Keratinocyte (primary cell): Measurements from ENCODE around the gene LRBA. TPM values are rescaled to one million over a fixed set of nuclear protein-coding genes. Genes with fewer than 3 reads are reported as not detected.

Source experiments
- DNase-seq: peaks from one replicate; pipeline ENCODE4 v3.0.0-alpha.2; 2011; ENCODE audit warnings: low read depth, missing footprints, low spot score
- FAIRE-seq: peaks from 2 replicates; lab custom pipeline; 2011; peaks lifted over from hg19 to GRCh38; lab: Jason Lieb, UNC
- H2AFZ ChIP-seq: 2 replicates; pipeline ENCODE4 v1.6.0; 2012; ENCODE audit warnings: low read length, control low read depth, inconsistent platforms; ENCODE audit not compliant: control insufficient read depth
- H3K27ac ChIP-seq: 2 replicates; pipeline ENCODE4 v1.5.1; 2011; ENCODE audit warnings: low read length; ENCODE audit not compliant: control insufficient read depth, insufficient read depth
- H3K27me3 ChIP-seq: 3 replicates; pipeline ENCODE4 v1.6.0; 2011; ENCODE audit warnings: low read length; ENCODE audit not compliant: control insufficient read depth, insufficient read depth; ENCODE audit errors: extremely low read depth
- H3K36me3 ChIP-seq, 2 experiments: 2 replicates in 1 of 2; 3 replicates in 1 of 2; pipeline ENCODE4 v1.5.1; 2011; ENCODE audit warnings: low read length in 2 of 2, mild to moderate bottlenecking in 1 of 2; ENCODE audit not compliant: control insufficient read depth in 2 of 2, insufficient read depth in 2 of 2; ENCODE audit errors: extremely low read depth in 1 of 2
- H3K4me1 ChIP-seq: 3 replicates; pipeline ENCODE4 v1.5.1; 2011; ENCODE audit warnings: low read length; ENCODE audit not compliant: control insufficient read depth, insufficient read depth; ENCODE audit errors: extremely low read depth
- H3K4me2 ChIP-seq: 3 replicates; pipeline ENCODE4 v1.6.0; 2011; ENCODE audit warnings: low read depth, low read length; ENCODE audit not compliant: control insufficient read depth, insufficient read depth; ENCODE audit errors: extremely low read depth
- H3K4me3 ChIP-seq, 3 experiments: fragments of 200-600 bp in 1 of 3; sonication (generic) in 1 of 3; 2 replicates in 2 of 3; 3 replicates in 1 of 3; pipeline ENCODE4 v1.5.1; 2011 to 2016; ENCODE audit warnings: low read length in 3 of 3, mild to moderate bottlenecking in 3 of 3, control low read depth in 2 of 3, inconsistent platforms in 1 of 3, low read depth in 1 of 3, mixed read lengths in 1 of 3, mixed run types in 1 of 3, moderate library complexity in 1 of 3; ENCODE audit not compliant: control insufficient read depth in 2 of 3, insufficient read depth in 2 of 3; ENCODE audit errors: extremely low read depth in 1 of 3
- H3K79me2 ChIP-seq: 2 replicates; pipeline ENCODE4 v1.6.0; 2012; ENCODE audit warnings: low read length; ENCODE audit not compliant: control insufficient read depth, insufficient read depth
- H3K9ac ChIP-seq: 3 replicates; pipeline ENCODE4 v1.6.0; 2011; ENCODE audit warnings: low read length; ENCODE audit not compliant: control insufficient read depth, insufficient read depth; ENCODE audit errors: extremely low read depth
- H3K9me1 ChIP-seq: 3 replicates; pipeline ENCODE4 v1.6.0; 2011; ENCODE audit warnings: low read length; ENCODE audit not compliant: control insufficient read depth, insufficient read depth; ENCODE audit errors: extremely low read depth
- H3K9me3 ChIP-seq: 2 replicates; pipeline ENCODE4 v1.5.1; 2012; ENCODE audit warnings: low read depth, low read length; ENCODE audit not compliant: control insufficient read depth
- H4K20me1 ChIP-seq: 3 replicates; pipeline ENCODE4 v1.6.0; 2011; ENCODE audit warnings: low read length; ENCODE audit not compliant: control insufficient read depth, insufficient read depth; ENCODE audit errors: extremely low read depth
- EZH2 ChIP-seq: IDR thresholded peaks from one replicate; pipeline ENCODE4 v1.6.1; 2012; ENCODE audit warnings: inconsistent platforms, mild to moderate bottlenecking, low read length, moderate library complexity
- dilution Hi-C: fragments of 300-500 bp; cut with MboI; formaldehyde crosslinking; loops from one replicate; pipeline ENCODE4 v1.7.0; 2020; ENCODE audit warnings: low sequenced_read_pairs; ENCODE audit not compliant: extremely low pct_ligation_motif_present
- polyA plus RNA-seq, 5 experiments: library from polyadenylated mRNA; depleted of rRNA in 3 of 5; stranded (reverse) in 3 of 5; stranded (forward) in 1 of 5; unstranded in 1 of 5; fragments of >200 nt; gene quantifications; 1 replicate in 1 of 5; 2 replicates in 3 of 5; 3 replicates in 1 of 5; pipeline versions ENCODE4 v1.2.1 to v1.2.3, GENCODE V29; 2011 to 2012; ENCODE audit warnings: missing spikeins in 2 of 5, low read depth in 1 of 5, low replicate concordance in 1 of 5
- TF ChIP-seq, protein P1 (sequence below), 3 experiments: IDR thresholded peaks in 1 of 3; conservative IDR thresholded peaks in 1 of 3; optimal IDR thresholded peaks in 1 of 3; 2 replicates in 2 of 3; 3 replicates in 1 of 3; pipeline versions ENCODE3 to v1.5.1; 2011; ENCODE audit warnings: low read length in 3 of 3, mild to moderate bottlenecking in 3 of 3, moderate library complexity in 2 of 3, control low read depth in 1 of 3, inconsistent platforms in 1 of 3; ENCODE audit not compliant: insufficient read depth in 2 of 3; ENCODE audit errors: extremely low read depth in 1 of 3

The LRBA gene
- polyA plus RNA-seq, 1 donor (not counting 4 experiments of a cell fraction or from before 2014, with no cell fraction given): 35.6 TPM

DNA sequence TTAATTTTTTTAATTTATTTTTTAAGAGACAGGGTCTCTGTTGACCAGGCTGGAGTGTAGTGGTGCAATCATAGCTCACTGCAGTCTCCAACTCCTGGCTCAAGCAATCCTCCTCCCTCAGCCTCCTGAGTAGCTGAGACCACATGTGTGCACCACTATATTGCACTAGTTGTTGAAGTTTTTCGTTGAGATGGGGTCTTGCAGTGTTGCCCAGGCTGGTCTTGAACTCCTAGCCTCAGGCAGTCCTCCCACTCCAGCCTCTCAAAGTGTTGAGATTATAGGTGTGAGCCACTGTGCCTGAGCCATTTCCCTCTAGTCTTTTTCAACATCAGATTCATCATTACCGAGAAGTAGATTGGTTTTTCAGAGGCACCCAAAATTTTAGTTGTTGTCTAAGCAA lies 771.2 kb downstream of the LRBA start:
- no peak overlapping the region for H3K27ac ChIP-seq
- no peaks in the 10 kb centered on the region for H3K27me3 ChIP-seq
- no peaks in the 10 kb centered on the region for H3K79me2 ChIP-seq
- DNase-seq (no peak), FAIRE-seq (no peak)
- H3K9ac ChIP-seq: no peak overlapping the region
- H3K4me3 ChIP-seq: no peak overlapping the region
- no peaks in the 10 kb centered on the region for H3K36me3 ChIP-seq
- H3K9me3 ChIP-seq: no peaks in the 10 kb centered on the region
- H3K4me1 ChIP-seq: no peaks in the 10 kb centered on the region
- H3K4me2 ChIP-seq: no peak overlapping the region
- no peak overlapping the region for H2AFZ ChIP-seq
- TF ChIP-seq, protein P1, sequence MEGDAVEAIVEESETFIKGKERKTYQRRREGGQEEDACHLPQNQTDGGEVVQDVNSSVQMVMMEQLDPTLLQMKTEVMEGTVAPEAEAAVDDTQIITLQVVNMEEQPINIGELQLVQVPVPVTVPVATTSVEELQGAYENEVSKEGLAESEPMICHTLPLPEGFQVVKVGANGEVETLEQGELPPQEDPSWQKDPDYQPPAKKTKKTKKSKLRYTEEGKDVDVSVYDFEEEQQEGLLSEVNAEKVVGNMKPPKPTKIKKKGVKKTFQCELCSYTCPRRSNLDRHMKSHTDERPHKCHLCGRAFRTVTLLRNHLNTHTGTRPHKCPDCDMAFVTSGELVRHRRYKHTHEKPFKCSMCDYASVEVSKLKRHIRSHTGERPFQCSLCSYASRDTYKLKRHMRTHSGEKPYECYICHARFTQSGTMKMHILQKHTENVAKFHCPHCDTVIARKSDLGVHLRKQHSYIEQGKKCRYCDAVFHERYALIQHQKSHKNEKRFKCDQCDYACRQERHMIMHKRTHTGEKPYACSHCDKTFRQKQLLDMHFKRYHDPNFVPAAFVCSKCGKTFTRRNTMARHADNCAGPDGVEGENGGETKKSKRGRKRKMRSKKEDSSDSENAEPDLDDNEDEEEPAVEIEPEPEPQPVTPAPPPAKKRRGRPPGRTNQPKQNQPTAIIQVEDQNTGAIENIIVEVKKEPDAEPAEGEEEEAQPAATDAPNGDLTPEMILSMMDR (optimal IDR thresholded peaks at IDR 0.05 in 1 of 3, IDR thresholded peaks at IDR 0.05 in 1 of 3, conservative IDR thresholded peaks at IDR 0.05 in 1 of 3; ENCODE audit: extremely low read depth in 1 of 3, insufficient read depth in 2 of 3, low read length in 3 of 3): no peak
- no peak for TF ChIP-seq EZH2
- H4K20me1 ChIP-seq: no peaks in the 10 kb centered on the region
- dilution Hi-C loops: no loop called here
- no peaks in the 10 kb centered on the region for H3K9me1 ChIP-seq

DNA sequence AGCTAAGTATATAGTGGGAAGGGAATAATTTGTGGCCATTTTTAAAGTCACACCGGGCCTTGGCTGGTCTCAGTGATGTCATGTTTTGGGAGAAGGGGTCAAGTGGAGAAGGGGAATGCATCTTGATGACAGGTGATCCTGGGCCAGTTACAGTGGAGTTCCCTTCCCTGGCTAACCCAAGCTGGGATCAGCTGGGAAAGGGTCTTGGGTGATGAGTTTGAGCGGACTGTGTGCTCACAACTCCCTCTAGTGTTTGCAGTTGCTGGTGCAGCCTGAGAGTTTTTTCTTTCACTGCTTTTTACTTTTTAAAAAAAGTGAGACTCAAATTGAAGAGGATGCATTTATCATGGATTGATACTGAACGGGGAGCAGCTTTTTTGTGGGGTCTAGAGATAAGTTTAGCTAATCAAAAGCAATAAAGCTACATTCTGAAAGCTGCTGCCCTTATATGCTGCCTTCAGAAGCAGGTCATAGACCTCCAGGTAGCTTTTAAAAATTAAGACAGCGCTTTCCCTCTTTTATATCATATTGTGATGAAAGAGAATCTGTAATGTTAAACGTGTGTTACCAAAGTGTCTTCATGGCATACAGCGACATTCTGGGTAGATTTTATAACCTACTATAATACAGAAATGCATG lies 772.1 kb downstream of the LRBA start:
- no peak for DNase-seq
- H4K20me1 ChIP-seq: no peaks in the 10 kb centered on the region
- no peaks in the 10 kb centered on the region for H3K9me3 ChIP-seq
- H3K27ac ChIP-seq: no peak overlapping the region
- no peak overlapping the region for H2AFZ ChIP-seq
- no peak overlapping the region for H3K4me3 ChIP-seq
- H3K4me1 ChIP-seq: no peaks in the 10 kb centered on the region
- dilution Hi-C loops: no loop called here
- FAIRE-seq: peak; percentile 43
- H3K36me3 ChIP-seq: no peaks in the 10 kb centered on the region
- no peak overlapping the region for H3K9ac ChIP-seq
- TF ChIP-seq EZH2: no peak
- TF ChIP-seq, protein P1 (optimal IDR thresholded peaks at IDR 0.05 in 1 of 3, IDR thresholded peaks at IDR 0.05 in 1 of 3, conservative IDR thresholded peaks at IDR 0.05 in 1 of 3; ENCODE audit: extremely low read depth in 1 of 3, insufficient read depth in 2 of 3, low read length in 3 of 3): peak; percentile 84 to 95 (median 93)
- H3K9me1 ChIP-seq: no peaks in the 10 kb centered on the region
- no peaks in the 10 kb centered on the region for H3K79me2 ChIP-seq
- no peaks in the 10 kb centered on the region for H3K27me3 ChIP-seq
- no peak overlapping the region for H3K4me2 ChIP-seq
